Kidney epithelial cell (primary cell): ENCODE measurements around the gene UGT1A4. TPM values are rescaled to one million over a fixed set of nuclear protein-coding genes. Genes with fewer than 3 reads are reported as not detected.

Experiments
- DNase-seq: peaks from one replicate; pipeline ENCODE4 v3.0.0-alpha.2; 2010; ENCODE audit warnings: low read depth
- H3K27me3 ChIP-seq: 2 replicates; pipeline ENCODE4 v1.6.0; 2011; ENCODE audit warnings: low read length; ENCODE audit not compliant: control insufficient read depth, insufficient read depth
- H3K36me3 ChIP-seq: 2 replicates; pipeline ENCODE4 v1.5.1; 2011; ENCODE audit warnings: low read length; ENCODE audit not compliant: control insufficient read depth, insufficient read depth
- H3K4me3 ChIP-seq: 2 replicates; pipeline ENCODE4 v1.5.1; 2011; ENCODE audit warnings: low read depth, mild to moderate bottlenecking, control low read depth, low read length
- total RNA-seq: library from RNA; depleted of rRNA; stranded (reverse); fragments of >200 nt; gene quantifications from 2 replicates; pipeline ENCODE4 v1.2.3, GENCODE V29; 2015
- TF ChIP-seq, protein P1 (sequence below): IDR thresholded peaks from 2 replicates; pipeline ENCODE4 v1.5.1; 2011; ENCODE audit warnings: mild to moderate bottlenecking, moderate library complexity, low read length, control low read depth, inconsistent platforms; ENCODE audit not compliant: insufficient read depth, poor library complexity, severe bottlenecking

UGT1A4 gene
- total RNA-seq, 1 donor from 2014 or later, result not detected

DNA sequence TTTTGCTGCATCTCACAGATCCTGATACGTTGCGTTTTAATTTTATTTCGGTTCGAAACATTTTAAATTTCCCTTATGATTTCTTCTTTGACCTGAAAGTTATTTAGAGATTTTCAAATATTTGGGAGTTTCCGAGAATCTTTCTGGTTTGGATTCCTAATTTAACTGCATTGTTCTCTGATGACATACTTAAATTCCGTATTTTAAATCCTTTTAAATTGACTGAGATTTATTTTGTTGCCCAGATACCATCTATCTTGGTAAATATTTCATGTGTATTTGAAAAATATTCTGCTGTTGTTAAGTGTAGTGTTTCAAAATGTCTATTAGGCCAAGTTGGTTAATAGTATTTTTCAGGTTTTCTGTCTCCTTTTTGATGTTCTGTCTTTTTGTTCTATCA, 97.3 kb downstream of the UGT1A4 start:
- TF ChIP-seq, protein P1, sequence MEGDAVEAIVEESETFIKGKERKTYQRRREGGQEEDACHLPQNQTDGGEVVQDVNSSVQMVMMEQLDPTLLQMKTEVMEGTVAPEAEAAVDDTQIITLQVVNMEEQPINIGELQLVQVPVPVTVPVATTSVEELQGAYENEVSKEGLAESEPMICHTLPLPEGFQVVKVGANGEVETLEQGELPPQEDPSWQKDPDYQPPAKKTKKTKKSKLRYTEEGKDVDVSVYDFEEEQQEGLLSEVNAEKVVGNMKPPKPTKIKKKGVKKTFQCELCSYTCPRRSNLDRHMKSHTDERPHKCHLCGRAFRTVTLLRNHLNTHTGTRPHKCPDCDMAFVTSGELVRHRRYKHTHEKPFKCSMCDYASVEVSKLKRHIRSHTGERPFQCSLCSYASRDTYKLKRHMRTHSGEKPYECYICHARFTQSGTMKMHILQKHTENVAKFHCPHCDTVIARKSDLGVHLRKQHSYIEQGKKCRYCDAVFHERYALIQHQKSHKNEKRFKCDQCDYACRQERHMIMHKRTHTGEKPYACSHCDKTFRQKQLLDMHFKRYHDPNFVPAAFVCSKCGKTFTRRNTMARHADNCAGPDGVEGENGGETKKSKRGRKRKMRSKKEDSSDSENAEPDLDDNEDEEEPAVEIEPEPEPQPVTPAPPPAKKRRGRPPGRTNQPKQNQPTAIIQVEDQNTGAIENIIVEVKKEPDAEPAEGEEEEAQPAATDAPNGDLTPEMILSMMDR, result no peak
- no peak overlapping the region for H3K4me3 ChIP-seq
- H3K27me3 ChIP-seq, result no peaks in the 10 kb centered on the region
- no peaks in the 10 kb centered on the region for H3K36me3 ChIP-seq
- DNase-seq, result no peak

- Histone ChIP-seq H3K27me3 (no peaks in the 10 kb centered on the region), H3K4me3 (no peak overlapping the region), H3K36me3 (no peaks in the 10 kb centered on the region)
- TF ChIP-seq, protein P1, result no peak
- no peak for DNase-seq
Observed at GRCh38 chr2:233816334-233816733, 97.8 kb downstream of the UGT1A4 start.

DNA sequence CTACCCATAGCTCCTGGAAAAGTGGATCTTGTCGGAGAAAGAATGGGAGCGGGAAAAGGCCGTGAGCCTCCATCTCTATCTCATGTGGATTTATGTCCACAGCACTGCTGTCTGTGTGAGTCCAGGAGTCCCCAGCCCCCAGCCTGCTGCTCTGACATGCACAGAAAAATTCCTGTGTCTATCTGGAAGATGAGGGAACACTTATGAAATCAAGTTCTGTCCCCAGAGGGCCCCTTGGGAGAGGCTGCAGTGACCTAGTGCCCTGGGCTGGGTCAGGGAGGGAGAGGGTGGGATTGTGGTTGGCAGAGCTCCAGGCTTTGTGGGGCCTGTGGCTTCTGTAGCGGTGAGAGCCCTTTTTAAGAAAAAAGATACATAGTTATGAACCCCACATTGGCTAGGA, 98.2 kb downstream of the UGT1A4 start:
- DNase-seq, result no peak
- Histone ChIP-seq H3K36me3 (no peaks in the 10 kb centered on the region), H3K4me3 (no peak overlapping the region), H3K27me3 (no peaks in the 10 kb centered on the region)
- TF ChIP-seq, protein P1, result no peak

DNA sequence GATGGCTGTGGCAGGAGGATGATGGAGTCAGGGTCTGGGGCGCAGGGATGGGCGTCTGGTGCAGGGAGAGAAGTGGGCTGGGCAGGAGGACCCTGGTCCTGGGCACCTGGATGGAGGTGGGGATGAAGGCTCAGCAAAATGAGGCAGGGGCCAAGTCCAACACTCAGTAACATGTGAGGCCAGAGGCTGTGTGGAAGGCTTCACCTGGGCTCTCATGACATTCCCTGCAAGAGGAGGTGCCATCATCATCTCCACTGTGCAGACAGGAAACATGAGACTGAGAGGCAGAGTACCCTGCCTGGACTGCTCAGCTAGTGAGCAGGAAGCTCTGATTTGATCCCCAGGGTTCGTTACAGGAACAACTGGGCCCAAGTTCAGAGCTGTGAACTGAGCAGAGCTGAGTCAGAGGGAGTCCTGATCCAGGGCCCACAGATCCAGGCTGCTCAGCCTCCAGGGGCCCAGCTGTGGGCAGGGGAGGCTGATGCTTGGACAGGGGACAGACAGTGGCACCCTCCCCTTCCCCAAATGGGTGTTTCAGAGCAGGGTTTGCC, 98.9 kb downstream of the UGT1A4 start:
- no peaks in the 10 kb centered on the region for H3K36me3 ChIP-seq
- H3K4me3 ChIP-seq, result no peak overlapping the region
- TF ChIP-seq, protein P1, result no peak
- no peak for DNase-seq
- H3K27me3 ChIP-seq, result no peaks in the 10 kb centered on the region

GRCh38 chr2:233817995-233818638, 99.6 kb downstream of the UGT1A4 start:
- no peak for DNase-seq
- Histone ChIP-seq H3K27me3 (no peaks in the 10 kb centered on the region), H3K4me3 (no peak overlapping the region), H3K36me3 (no peaks in the 10 kb centered on the region)
- TF ChIP-seq, protein P1, result no peak
